ENCODE measurements around the gene PCDH7.

PCDH7 gene

DNA sequence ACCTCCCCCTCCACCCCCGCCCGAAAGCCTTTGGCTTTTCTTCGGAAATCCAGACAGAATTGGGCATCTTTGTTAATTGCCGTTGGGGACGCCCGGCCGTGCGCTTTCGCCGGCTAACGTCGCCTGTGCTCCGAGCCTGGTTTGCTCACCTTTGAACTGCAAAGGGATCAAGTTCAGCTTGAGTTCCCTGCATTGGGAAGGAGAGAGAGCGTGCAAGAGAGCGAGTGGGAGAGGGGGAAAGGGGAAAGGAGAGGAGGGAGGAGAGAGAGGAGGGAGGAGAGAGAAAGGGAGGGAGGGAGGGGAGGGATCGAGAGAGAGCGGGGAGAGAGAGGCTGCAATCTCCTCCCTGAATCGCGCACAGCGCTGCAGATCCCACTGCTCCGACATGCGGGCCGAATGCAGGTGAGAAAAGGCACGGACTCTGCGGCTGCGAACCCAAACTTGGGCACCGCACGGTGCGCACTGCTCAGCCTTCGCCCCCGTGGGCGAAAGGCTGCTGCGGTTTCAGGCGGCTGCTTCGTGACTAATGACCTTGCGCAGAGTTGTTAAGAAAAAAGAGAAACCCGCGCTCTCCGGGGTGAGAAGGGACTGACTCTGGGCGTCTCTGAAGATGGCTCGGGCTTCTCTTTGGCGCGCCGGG, at the start of gene PCDH7:
Gene PCDH7 (plus strand): TSS at position 349 of the 640 bp plus-strand sequence. CDS start 1,054 bp downstream, outside the sequence.
- DNase-seq (ENCODE audit: low read depth): no peak

DNA sequence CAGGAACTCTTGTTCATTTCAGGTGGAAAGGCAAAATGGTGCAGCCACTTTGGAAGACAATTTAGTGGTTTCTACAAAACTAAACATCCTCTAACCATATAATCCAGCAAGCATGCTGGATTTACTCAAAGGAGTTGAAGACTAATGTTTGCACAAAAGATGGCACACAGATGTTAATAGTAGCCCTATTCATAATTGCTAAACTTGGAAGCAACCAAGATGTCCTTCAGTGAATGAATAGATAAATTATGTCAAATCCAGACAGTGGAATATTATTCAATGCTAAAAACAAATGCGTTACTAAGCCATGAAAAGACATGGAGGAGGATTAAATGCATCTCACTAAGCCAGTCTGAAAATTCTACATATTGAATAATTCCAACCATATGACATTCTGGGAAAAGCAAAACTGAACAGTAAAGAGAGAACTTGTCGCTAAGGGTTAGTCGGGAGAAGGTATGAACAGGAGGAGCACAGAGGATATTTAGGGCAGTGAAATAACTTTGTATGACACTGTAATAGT, 48.2 kb upstream of the PCDH7 start:
- no peak for DNase-seq (ENCODE audit: low read depth)

DNA sequence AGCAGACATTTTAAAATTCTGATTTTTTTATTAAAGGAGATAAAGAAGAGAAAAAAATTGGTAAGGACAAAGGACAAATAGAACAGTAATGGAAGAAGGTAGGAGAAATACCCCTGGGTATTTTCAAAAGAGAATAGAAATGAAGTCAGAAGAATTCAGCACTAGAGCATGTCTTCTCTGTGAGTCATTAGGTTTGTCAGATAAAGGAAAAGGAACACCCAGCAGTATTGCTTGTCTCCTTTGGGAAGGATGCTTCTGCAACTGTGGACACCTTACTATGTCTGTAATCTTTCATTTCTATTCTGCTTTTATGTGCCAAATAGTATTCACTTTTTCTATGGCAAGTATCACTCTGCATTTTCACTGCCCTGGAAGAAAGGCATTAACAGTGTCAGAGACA, 24.0 kb upstream of the PCDH7 start:
- DNase-seq (ENCODE audit: low read depth): no peak

- DNase-seq (ENCODE audit: low read depth): no peak
These were observed 5.6 kb upstream of the PCDH7 start for GRCh38 chr4:30714408-30715031.

DNA sequence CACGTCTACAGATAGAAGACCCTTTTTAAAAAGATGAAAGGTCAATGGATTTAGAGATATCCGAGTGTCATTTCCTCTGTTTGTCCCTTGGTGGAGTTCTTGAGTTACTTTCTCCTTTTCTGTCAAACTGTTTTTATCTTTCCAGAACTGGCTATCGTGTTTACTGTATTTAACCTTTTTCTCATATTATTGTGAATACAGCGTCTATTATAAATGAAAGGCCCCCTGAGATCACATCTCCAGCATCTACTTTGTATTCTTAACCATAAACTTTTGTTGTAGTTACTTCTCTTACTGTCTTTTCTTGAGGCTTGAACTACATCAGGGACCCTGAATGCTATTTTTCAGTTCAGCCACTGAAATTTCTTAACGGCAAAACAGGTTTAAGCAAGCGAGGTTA, 4.0 kb upstream of the PCDH7 start:
- DNase-seq (ENCODE audit: low read depth): no peak

- no peak for DNase-seq (ENCODE audit: low read depth)
These were observed 3.4 kb upstream of the PCDH7 start for GRCh38 chr4:30716681-30717207.

DNA sequence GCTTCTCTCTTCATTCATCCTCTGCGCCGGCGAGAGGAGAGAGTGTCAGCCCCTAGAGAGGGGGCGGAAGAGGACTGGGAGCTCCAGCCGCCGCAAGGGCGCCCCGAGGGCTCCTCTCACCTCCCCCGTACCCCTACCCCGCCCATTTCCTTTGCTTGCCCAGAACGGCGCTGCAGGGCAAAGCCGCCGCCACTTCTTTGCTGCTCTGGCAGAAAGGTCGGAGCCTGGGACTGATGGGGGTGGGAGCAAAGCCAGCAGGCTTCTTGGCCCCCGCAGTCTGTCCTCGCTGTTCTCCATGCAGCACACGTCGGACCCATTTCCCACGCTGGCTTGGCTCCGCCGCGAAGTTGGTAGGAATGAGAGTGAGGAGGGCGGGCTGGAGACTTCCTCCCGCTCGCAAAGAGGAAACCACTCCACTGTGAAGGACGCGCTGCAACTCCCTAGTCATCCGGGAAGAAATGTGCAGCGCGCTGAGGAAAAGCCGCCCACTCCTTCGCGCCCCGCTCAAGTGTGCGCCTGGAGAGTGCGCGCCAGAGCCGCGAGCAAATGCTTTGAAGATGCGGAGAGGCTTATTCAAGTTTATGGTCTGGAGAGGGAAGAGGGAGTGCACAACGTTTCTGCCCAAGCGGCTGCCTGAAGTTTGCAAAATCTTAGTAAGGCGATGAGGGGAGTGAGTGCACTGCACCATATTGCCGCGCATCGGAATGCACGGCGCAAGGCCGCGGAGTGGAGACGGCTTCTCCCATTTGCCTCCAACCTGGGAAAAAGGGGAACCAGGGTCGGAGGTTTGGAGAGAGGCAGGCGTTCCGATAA, 2.8 kb upstream of the PCDH7 start:
- DNase-seq (ENCODE audit: low read depth): no peak

- no peak for DNase-seq (ENCODE audit: low read depth)
These were observed 2.1 kb upstream of the PCDH7 start for GRCh38 chr4:30718021-30718542.

DNA sequence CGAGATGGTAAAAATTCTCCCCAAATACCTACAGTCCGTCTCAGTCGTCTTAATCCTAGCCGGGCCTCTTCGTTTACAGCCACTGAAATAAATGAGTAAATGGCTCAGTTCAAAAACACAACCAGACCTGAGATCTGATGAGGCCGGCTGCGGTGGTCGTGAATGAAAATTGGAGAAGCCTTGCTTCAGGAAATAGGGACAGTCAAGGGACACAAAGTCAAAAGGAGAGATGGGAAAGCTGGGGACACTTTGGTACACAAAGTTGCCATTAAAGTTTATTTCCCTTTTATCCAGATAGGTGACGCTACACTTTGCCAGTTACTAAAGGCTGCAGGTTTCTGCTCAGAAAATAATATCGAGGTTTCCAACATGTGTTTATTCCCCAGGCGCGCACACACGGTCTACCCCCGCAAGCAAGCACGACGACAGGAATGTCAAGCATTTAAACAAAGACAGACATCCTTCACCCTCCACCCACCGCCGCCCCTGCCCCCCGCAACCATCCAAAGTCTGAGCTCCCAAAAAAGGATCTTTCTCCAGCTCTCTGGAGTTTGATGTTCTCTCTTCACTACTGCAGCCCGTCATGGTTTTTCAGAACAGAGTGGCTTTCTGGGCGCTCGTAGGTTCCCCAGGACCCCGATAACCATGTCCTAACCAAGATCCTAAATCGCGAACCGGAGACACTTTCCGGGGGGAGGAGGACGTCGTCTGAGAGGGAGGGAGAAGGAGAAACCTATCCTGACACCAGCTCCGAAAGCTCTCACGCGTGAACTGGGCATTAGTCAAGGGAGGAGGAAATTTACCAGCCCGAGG, 1.3 kb upstream of the PCDH7 start:
- no peak for DNase-seq (ENCODE audit: low read depth)

DNA sequence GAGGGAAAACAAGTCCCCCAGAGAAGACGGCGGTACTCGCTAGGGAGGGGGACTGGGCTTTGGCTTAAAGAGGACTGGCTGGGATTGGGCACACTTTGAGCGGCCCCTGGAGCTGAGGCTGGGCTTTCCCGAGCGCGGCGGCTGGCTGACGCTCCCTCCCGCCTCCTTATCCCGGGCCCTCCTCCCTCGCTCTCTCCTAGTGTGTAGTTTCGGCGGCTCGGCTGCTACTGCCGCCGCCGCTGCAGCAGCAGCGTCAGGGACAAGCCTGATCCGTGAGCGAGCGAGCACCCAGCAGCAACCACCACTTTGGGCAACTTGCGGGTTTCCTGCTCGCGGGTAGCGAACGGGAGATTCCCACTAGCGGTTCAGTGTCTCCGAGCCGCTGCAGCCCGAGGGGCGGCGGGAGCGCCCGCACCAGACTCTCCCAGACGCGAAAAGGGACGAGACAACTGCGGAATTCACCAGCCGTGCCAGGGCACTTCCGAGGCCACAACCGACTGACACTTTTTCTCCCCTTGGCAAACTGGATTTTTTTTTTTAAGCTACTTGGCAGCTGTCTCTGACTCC, 632 bp upstream of the PCDH7 start:
- DNase-seq (ENCODE audit: low read depth): no peak

DNA sequence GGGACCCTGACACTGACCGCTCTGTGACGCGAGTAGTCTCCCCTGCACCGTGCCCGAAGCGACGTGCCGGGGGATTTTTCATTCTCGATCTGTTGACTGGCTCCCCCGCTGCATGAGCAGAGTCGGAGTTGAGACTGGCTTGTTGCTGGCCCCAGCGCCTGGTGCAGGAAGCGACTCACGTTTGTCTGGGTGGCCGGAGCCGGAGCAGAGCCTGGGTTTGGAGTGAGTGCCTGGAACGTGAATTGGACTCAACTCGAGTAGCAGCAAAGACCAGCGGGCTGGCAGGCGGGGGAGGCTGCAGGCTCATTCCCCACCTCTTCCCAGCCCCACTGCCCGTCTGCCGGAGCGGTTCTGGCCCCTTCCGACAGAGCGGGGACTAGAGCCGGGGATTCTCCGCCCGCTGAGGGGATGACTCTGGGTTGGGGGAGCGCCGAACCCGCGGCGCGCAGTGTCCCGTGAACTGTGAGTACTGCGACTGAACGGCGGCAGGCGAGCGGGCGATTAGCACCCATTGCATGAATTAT, 554 bp downstream of the PCDH7 start:
- DNase-seq (ENCODE audit: low read depth): no peak

DNA sequence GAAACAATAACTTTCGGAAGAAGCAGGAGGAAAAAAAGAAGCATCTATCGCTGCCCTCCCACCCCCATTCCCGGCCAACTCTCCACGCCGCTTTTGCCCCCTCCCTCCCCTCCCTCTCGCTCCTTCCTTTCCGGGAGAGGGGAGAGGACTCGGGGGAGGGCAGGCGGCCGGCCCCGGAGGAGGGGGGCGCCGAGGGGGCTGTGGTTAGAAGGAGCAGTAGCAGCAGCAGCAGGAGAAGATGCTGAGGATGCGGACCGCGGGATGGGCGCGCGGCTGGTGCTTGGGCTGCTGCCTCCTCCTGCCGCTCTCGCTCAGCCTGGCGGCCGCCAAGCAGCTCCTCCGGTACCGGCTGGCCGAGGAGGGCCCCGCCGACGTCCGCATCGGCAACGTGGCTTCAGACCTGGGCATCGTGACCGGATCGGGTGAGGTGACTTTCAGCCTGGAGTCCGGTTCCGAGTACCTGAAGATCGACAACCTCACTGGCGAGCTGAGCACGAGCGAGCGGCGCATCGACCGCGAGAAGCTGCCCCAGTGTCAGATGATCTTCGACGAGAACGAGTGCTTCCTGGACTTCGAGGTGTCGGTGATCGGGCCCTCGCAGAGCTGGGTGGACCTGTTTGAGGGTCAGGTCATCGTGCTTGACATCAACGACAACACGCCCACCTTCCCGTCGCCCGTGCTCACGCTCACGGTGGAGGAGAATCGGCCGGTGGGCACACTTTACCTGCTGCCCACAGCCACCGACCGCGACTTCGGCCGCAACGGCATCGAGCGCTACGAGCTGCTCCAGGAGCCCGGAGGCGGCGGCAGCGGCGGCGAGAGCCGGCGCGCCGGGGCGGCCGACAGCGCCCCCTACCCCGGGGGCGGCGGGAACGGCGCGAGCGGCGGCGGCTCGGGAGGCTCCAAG, 1.3 kb downstream of the PCDH7 start:
- DNase-seq (ENCODE audit: low read depth): no peak

DNA sequence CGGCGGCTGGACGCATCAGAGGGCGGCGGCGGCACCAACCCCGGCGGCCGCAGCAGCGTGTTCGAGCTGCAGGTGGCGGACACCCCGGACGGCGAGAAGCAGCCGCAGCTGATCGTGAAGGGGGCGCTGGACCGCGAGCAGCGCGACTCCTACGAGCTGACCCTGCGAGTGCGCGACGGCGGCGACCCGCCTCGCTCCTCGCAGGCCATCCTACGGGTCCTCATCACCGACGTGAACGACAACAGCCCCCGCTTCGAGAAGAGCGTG, 1.9 kb downstream of the PCDH7 start:
- DNase-seq (ENCODE audit: low read depth): no peak

DNA sequence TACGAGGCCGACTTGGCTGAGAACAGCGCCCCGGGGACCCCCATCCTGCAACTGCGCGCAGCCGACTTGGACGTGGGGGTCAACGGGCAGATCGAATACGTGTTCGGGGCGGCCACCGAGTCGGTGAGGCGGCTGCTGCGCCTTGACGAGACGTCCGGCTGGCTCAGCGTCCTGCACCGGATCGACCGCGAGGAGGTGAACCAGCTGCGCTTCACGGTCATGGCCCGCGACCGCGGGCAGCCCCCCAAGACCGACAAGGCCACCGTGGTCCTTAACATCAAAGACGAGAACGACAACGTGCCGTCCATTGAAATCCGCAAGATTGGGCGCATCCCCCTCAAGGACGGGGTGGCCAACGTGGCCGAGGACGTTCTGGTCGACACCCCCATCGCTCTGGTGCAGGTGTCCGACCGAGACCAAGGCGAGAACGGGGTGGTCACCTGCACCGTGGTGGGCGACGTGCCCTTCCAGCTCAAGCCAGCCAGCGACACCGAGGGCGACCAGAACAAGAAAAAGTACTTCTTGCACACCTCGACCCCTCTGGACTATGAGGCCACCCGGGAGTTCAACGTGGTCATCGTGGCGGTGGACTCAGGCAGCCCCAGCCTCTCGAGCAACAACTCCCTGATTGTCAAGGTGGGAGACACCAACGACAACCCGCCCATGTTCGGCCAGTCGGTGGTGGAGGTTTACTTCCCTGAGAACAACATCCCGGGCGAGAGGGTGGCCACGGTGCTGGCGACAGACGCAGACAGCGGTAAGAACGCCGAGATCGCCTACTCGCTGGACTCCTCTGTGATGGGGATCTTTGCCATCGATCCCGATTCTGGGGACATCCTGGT, 2.4 kb downstream of the PCDH7 start:
- DNase-seq (ENCODE audit: low read depth): no peak

GRCh38 chr4:30723201-30723955, 3.2 kb downstream of the PCDH7 start:
- no peak for DNase-seq (ENCODE audit: low read depth)

DNA sequence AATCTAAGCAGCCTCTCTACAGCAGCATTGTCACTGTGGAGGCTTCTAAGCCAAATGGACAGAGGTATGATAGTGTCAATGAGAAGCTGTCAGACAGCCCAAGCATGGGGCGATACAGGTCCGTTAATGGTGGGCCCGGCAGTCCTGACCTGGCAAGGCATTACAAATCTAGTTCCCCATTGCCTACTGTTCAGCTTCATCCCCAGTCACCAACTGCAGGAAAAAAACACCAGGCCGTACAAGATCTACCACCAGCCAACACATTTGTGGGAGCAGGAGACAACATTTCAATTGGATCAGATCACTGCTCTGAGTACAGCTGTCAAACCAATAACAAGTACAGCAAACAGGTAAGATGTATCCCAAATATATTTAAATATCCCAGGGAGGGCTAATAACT, 4.1 kb downstream of the PCDH7 start:
- no peak for DNase-seq (ENCODE audit: low read depth)

- DNase-seq (ENCODE audit: low read depth): no peak
These were observed 5.4 kb downstream of the PCDH7 start for GRCh38 chr4:30725562-30725961.

DNA sequence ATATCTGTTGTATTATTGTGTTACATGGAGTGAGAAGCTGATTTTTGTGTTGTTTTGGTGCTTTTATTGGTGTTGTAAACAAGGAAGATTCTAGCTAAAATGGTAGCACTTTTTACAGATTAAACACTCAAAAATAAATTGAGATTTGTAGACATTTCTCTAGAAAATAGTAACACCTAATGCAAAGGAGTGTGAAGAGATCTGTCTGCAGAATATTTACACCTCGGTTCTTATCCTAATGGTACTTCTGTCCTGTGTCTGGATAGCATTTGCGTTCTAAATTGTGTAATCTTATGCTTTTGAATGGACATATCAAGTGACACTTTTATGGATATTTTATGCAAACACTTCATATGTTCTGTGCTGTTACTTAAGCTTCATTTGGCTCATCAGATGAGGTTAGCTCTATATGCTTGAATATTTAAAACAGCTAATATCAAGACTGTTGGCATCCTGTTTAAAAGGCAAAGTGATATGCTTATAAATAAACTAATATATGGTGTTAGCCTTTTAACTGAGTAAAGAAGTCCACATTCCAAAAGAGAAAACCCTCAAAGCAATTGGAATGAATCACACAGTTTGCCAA, 6.0 kb downstream of the PCDH7 start:
- DNase-seq (ENCODE audit: low read depth): no peak
